ENCODE measurements around the gene SYT7. TPM values are rescaled to one million over a fixed set of nuclear protein-coding genes. Genes with fewer than 3 reads are reported as not detected.

The SYT7 gene
- total RNA-seq, 4 donors from 2014 or later = 1.3 to 4.2 (median 1.8) TPM

GRCh38 chr11:61569018-61569417 lies 11.9 kb downstream of the SYT7 start:
- Histone ChIP-seq H3K4me3 (no peak overlapping the region), H3K36me3 (no peaks in the 10 kb centered on the region), H3K4me1 (peaks cover 6 to 12% (median 8%) of the 10 kb centered on the region in 4 donors), H3K9me3 (no peaks in the 10 kb centered on the region), H3K27me3 (peaks cover 0 to 90% (median 16%) of the 10 kb centered on the region in 4 donors), H3K27ac (replicated peaks in 1 of 4) (no peak overlapping the region)
- DNase-seq (ENCODE audit: extremely low spot score) = no peak
- TF ChIP-seq EP300 (IDR thresholded peaks at IDR 0.05) (no peak), POLR2AphosphoS5 (IDR thresholded peaks at IDR 0.05) (no peak), CTCF (IDR thresholded peaks at IDR 0.05) (no peak), POLR2A (IDR thresholded peaks at IDR 0.05; ENCODE audit: low read depth) (no peak)
- WGBS = 39% methylated on average over 3 of the region's 3 CpGs
- intact Hi-C loops (cut with DNase I) = no loop called here

- Histone ChIP-seq H3K27ac (replicated peaks in 1 of 4) (no peak overlapping the region), H3K36me3 (no peaks in the 10 kb centered on the region), H3K9me3 (no peaks in the 10 kb centered on the region), H3K4me1 (peaks cover 6 to 12% (median 8%) of the 10 kb centered on the region in 4 donors), H3K4me3 (no peak overlapping the region), H3K27me3 (peaks cover 0 to 94% (median 16%) of the 10 kb centered on the region in 4 donors)
- WGBS = 7% methylated on average over 17 of the region's 46 CpGs
- TF ChIP-seq POLR2A (IDR thresholded peaks at IDR 0.05; ENCODE audit: low read depth) = no peak
- peak in 1 of 3 experiments; percentile 22 for TF ChIP-seq CTCF (IDR thresholded peaks at IDR 0.05)
- no peak for TF ChIP-seq EP300 (IDR thresholded peaks at IDR 0.05)
- peak; percentile 72 to 79 for TF ChIP-seq POLR2AphosphoS5 (IDR thresholded peaks at IDR 0.05)
- intact Hi-C loops (cut with DNase I) = no loop called here
- peak; percentile 93 for DNase-seq (ENCODE audit: extremely low spot score)
Measured at GRCh38 chr11:61567286-61568061, 13.4 kb downstream of the SYT7 start.

- Histone ChIP-seq H3K9me3 (no peaks in the 10 kb centered on the region), H3K27ac (replicated peaks in 1 of 4) (no peak overlapping the region), H3K27me3 (peaks cover 0 to 70% (median 16%) of the 10 kb centered on the region in 4 donors), H3K4me3 (no peak overlapping the region), H3K36me3 (no peaks in the 10 kb centered on the region), H3K4me1 (peaks cover 6 to 8% (median 8%) of the 10 kb centered on the region in 4 donors)
- 48% methylated on average over 7 of the region's 8 CpGs for WGBS
- intact Hi-C loops (cut with DNase I) = no loop called here
- TF ChIP-seq POLR2AphosphoS5 (IDR thresholded peaks at IDR 0.05) = no peak
- no peak for TF ChIP-seq POLR2A (IDR thresholded peaks at IDR 0.05; ENCODE audit: low read depth)
- no peak for TF ChIP-seq CTCF (IDR thresholded peaks at IDR 0.05)
- TF ChIP-seq EP300 (IDR thresholded peaks at IDR 0.05) = no peak
- no peak for DNase-seq (ENCODE audit: extremely low spot score)
Measured at GRCh38 chr11:61564936-61565696, 15.8 kb downstream of the SYT7 start.

- no peaks in the 10 kb centered on the region for H3K36me3 ChIP-seq
- H3K4me1 ChIP-seq = peaks cover 0 to under 1% (median 0%) of the 10 kb centered on the region in 4 donors
- H3K27ac ChIP-seq (replicated peaks in 1 of 4) = no peak overlapping the region
- no peak for DNase-seq (ENCODE audit: extremely low spot score)
- intact Hi-C loops (cut with DNase I) = no loop called here
- 57% methylated on average over 4 of the region's 6 CpGs for WGBS
- no peaks in the 10 kb centered on the region for H3K9me3 ChIP-seq
- H3K27me3 ChIP-seq = peaks cover 0 to 69% (median 6%) of the 10 kb centered on the region in 4 donors
- H3K4me3 ChIP-seq = no peak overlapping the region
- TF ChIP-seq POLR2A (IDR thresholded peaks at IDR 0.05; ENCODE audit: low read depth) (no peak), CTCF (IDR thresholded peaks at IDR 0.05) (no peak), POLR2AphosphoS5 (IDR thresholded peaks at IDR 0.05) (no peak), EP300 (IDR thresholded peaks at IDR 0.05) (no peak)
Measured at GRCh38 chr11:61560751-61561150, 20.1 kb downstream of the SYT7 start.

Data from esophagus muscularis mucosa (tissue), 4 donors.